Erythroblast (primary cell): Measurements from ENCODE around the gene FKBP6.
"Not testable (repeated sequence)": the region's sequence is repeated elsewhere in the genome, so short reads cannot be mapped to it uniquely, and the experiment has no call there.

Source experiments
- DNase-seq, 2 experiments: peaks; one replicate each; lab custom pipeline; 2025; lab: John Stamatoyannopoulos, UW
- GATA1 ChIP-seq: IDR thresholded peaks from 2 replicates; pipeline ENCODE4 v1.6.1; 2011; ENCODE audit warnings: low read depth, mild to moderate bottlenecking, control low read depth, low read length, moderate library complexity
- POLR2A ChIP-seq: IDR thresholded peaks from 2 replicates; pipeline ENCODE4 v1.6.1; 2011; ENCODE audit warnings: mild to moderate bottlenecking, low read length

FKBP6 gene, protein sequence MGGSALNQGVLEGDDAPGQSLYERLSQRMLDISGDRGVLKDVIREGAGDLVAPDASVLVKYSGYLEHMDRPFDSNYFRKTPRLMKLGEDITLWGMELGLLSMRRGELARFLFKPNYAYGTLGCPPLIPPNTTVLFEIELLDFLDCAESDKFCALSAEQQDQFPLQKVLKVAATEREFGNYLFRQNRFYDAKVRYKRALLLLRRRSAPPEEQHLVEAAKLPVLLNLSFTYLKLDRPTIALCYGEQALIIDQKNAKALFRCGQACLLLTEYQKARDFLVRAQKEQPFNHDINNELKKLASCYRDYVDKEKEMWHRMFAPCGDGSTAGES

DNA sequence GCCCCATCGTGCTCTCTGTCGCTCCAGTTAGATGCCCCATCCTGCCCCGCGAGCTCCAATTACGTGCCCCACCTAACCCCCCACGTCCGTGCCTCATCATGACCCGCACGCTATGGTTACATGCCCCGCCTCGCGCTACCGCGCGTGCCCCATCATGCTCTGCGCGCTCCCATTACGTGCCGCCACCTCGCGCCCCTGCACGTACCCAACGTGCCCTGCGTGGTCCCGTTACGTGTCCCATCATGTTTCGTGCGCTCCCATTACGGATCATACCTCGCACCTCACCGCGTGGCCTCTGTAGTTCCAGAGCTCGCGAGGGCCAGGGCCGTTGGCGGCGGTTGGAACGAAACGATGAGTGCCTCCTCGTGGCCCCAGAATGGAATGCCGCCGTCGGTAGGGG lies at the start of gene FKBP6, which contains the start of gene TRIM50:
Gene FKBP6 (plus strand): TSS at position 240 of the 400 bp plus-strand sequence. CDS start 268 bp downstream, outside the sequence.
Gene TRIM50 (minus strand): TSS at position 161 of the 400 bp plus-strand sequence. CDS start 3,295 bp downstream, outside the sequence.
- DNase-seq, result not testable (repeated sequence)

DNA sequence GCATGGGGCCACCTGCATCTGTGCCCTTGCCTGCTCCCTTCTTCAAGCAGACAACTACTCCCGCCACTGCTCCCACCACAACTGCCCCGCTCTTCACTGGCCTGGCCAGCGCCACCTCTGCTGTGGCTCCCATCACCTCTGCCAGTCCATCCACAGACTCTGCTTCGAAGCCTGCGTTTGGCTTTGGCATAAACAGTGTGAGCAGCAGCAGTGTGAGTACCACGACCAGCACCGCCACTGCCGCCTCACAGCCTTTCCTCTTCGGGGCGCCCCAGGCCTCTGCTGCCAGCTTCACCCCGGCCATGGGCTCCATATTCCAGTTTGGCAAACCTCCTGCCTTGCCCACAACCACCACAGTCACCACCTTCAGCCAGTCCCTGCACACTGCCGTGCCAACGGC lies 30.7 kb upstream of the FKBP6 start:
- DNase-seq, result not testable (repeated sequence)

DNA sequence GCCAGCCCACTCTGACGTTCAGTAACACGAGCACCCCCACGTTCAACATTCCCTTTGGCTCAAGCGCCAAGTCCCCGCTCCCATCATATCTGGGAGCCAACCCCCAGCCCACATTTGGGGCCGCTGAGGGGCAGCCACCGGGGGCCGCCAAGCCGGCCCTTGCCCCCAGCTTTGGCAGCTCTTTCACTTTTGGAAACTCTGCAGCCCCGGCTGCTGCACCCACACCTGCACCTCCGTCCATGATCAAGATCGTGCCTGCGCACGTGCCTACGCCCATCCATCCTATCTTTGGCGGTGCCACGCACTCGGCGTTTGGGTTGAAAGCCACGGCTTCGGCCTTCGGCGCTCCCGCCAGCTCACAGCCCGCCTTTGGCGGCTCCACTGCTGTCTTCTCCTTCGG lies 30.3 kb upstream of the FKBP6 start:
- not testable (repeated sequence) for DNase-seq

DNA sequence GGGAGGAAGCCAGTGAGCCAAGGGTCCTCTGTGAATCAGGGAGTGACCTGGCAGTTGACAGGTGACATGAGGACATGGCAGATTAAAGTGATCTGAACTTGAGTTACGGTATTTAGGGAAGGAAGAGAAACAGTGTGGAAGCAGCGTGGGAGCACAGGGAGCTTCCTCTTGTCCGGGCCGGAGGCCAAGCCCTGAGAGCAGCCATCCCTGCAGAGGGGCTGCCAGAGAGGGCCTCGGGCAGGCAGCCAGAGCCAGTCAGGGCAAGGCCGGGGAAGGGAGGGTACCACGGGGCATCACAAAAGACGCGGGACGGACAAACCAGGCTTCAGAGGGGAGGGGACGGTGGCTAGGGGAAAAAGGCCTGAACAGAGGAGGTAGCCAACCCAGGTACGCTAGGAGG lies 28.1 kb upstream of the FKBP6 start:
- DNase-seq, result not testable (repeated sequence)

DNA sequence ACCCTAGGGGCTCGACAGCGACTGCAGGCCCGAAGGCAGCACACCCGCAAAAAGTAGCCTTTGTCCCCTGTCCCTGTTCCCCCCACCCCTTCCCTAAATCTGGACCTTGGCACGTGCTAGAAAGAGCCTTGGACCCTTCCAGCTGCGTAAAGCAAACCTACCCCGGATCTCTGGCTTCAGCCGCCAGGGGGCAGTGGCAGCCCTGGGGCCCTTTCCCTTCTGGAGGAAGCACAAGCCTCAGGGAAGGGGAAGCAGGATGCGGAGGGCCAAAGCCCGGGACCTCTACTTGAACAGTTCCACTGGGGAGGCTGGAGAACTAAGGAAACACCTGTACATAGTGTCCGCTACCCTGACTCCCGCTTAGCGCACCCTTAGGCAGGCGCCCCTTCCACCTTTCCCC lies 26.9 kb upstream of the FKBP6 start:
- not testable (repeated sequence) for DNase-seq

DNA sequence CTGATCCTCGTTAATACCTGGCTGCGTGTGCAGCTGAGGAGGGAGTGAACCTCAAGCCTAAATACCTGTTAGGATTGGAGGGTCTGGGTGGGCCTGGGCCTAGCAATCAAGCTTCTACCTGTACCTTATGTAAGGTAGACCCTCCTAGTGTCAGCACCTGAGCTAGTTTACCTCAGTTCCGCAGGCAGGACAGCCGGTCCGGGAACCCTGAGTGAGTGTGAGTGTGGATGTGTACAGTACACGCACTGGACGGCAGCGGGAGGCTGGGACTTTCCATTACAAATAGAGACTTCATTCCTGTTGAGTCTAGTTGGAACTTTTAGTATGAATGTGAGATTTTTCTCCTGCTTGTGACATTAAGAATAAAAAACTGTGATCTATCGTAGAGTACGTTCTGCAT lies 25.1 kb upstream of the FKBP6 start:
- DNase-seq, result not testable (repeated sequence)

DNA sequence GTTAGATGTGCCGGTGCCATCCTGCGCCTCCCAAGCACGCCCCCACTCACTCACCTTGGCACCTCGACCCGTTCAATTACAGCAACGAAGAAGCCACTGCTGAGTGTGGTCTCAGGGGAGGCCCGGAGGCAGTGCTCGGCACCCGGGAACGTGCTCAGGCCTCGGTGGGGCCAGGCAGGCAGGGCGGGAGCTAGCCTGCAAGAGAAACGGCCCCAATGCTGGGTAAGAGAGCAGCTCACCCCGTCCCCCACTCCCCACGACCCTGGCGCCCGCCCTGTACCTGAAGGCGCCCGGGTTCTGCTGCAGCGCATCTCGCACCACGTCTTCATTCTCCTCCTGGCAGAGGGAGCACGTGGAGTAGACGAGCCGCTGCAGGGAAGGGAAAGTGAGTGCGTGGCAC lies 24.4 kb upstream of the FKBP6 start:
- DNase-seq, result no peak
- no peak for TF ChIP-seq POLR2A
- TF ChIP-seq GATA1, result no peak

DNA sequence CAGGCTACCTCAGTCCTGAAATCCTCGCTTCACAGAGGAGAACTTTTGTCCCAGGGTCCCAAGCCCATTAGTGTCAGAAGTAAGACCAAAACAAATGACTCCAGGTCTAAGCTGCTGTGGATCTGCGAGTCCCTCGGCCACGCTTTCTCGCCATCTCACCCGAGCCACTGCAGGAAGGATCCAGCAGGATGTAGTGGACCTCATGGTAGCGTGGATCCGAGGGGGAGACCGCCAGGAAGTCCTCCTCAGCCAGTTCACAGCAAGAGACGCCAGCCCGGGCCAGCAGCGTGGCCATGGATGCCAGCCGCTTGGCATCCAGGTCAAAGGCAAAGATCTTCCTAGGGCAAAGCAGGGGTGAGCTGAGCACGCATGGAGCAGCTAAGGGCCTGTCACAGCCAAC lies 23.9 kb upstream of the FKBP6 start:
- TF ChIP-seq POLR2A, result no peak
- TF ChIP-seq GATA1, result no peak

DNA sequence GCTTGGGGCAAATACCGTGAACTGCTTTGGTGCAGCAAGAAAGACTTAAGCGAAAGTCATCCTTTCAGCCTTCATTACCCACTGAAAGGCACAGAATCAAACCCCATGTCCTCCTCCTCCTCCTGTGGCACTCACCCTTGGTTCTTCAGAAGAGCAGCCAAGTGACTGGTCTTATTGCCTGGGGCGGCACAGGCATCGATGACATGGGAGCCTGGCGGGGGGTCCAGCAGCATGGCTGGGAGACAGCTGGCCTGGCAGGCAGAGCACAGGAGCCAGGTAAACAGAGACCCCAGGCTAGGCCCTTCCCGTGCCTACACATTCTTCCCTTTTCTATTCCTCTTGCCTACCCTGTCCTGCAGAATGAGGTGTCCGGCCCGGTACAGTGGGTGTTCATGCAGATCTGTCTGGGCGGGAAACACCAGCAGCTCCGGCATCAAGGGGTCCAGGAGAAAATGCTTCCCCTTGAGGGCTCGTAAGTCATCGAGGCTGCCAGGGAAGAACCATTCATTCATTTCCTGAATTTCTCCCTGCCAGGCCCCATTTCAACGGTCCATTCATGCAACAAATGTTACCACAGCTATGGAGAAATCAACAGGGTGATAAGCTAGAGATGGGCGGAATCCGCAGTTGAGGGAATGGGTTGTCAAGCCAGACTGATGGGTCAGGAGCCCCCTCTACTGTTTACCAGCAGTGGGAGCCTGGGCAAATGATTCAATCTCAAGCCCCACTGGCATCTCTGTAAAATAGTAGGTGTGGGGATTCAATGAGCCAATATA lies 23.2 kb upstream of the FKBP6 start:
- not testable (repeated sequence) for DNase-seq

More for the DNA sequence above, 23.9 kb upstream of the FKBP6 start:
- DNase-seq, result no peak

DNA sequence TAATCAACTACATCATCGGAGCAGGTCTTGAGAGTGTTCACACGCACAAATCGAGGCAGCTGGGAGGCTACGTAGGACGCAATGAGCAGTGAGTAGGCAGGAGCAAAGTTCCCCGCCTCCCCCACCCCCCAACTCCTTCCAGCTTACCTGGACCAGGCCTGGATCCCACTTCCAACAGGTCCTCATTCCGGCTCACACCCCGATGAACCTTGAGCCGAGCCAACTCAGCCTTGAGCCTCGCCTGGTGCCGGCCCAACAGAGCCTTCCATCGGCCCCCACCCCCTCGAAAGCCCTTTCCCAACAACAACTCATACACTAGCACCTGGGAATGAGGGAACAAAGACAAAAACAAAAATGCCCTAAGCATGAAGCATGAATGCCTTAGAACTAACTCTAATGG lies 20.5 kb upstream of the FKBP6 start:
- no peak for DNase-seq
- TF ChIP-seq GATA1, result no peak
- TF ChIP-seq POLR2A, result no peak

DNA sequence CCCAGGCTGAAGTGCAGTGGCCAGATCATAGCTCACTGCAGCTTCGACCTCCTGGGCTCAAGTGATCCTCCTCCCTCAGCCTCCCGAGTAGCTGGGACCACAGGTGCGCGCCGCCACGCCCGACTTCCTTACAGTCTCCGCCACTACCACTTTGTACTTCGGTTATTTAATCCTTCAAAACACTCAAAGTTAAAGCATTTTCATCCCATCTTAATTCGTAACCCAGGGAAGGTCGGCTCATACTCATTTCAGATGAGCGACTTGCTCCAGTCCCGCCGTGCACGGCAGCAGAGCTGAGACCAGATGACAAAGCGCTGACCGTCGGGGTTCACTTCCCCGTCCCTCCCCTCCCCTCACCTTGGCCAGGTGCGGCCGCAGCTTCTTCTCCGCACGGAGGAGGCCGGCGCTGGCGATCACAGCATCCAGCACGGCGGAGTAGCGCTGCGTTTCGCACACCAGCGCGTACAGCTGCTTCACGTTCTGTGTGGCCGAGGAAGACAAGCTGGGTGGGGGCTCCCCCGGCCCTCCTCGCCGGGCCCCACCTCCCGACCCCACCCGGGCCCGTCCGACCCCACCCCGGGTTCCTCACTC lies 19.8 kb upstream of the FKBP6 start:
- DNase-seq, result no peak
- TF ChIP-seq POLR2A (no peak), GATA1 (no peak)

DNA sequence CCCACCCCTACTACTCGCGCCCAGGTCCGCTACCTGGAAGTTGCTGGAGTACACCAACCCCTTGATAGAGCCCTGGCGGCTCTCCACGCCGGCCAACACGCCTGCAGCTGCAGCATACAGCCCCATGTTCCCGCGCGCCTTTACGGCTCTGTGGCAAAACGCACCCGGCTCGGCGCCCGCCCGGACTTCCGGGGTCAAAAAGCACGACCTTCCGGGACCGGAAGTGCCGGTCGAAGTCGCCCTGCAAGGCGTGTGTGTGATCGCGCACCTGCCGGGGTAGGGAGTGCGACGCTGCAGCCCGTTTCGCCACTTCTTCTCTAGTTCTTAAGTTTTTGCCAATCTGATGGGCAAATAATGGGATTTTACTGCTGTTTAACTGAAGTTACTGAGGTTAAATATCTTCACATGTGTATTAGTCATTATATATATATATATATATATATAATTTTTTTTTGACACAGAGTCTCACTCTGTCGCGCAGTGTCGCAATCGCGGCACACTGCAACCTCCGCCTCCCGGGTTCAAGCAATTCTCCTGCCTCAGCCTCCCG lies 19.2 kb upstream of the FKBP6 start, which contains the start of gene NSUN5:
Gene NSUN5 (minus strand): TSS at position 162 of the 550 bp plus-strand sequence. CDS start 36 bp downstream, at position 126.
- DNase-seq, result peak; percentile 91 to 94
- peak; percentile 59 for TF ChIP-seq POLR2A
- no peak for TF ChIP-seq GATA1

DNA sequence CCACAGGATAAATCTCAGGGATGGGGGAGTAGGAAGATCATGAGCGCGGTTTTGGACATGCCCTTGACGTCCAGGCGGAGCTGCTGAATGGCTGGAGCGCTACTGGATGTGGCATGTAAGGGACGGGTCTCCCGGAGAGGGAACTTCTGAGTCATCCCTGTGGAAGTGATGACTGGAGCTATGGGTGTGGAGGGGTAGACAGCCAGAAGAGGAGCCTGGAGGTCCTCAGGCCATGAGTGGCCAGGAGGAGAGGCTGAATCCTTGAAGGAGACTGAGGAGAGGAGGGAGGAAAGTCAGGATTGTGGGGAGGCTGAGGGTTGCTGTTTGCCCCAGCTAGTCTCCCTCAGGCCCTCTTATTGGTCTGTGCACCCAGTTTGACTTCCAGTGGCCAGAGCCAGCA lies 16.5 kb upstream of the FKBP6 start:
- DNase-seq, result not testable (repeated sequence)

DNA sequence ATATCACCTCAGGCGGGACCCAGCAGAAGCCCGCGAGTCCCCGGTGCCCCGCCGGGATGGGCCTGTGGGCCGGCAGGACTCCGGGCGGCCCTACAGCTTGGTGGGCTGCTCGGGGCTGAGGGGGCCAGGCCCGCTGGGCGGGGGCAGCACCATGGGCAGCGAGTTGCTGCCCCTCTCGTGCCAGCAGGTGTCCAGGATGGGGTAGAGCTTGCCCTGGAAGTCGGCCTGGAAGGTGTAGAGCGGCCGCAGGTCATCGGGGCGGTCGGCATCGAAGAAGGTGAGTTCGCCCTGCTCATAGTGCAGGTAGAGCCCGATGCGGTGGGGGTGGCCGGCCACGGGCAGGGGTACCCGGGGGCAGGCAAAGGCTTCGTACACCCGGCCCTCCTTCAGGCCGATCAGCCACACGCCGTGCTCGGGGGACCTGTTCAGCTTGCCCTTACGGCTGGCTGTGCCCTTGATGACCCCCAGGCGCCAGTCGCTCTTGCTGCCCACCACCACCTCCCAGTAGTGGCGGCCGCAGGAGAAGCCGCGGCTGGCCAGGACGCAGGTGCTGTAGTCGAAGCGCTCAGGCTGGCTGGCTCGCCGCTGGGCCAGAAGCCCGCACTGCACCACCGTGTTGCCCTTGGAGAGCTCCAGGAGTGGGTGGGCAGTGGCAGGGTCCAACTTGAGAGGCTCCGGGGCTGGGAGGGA lies 15.0 kb upstream of the FKBP6 start:
- DNase-seq, result no peak
- no peak for TF ChIP-seq GATA1
- no peak for TF ChIP-seq POLR2A

DNA sequence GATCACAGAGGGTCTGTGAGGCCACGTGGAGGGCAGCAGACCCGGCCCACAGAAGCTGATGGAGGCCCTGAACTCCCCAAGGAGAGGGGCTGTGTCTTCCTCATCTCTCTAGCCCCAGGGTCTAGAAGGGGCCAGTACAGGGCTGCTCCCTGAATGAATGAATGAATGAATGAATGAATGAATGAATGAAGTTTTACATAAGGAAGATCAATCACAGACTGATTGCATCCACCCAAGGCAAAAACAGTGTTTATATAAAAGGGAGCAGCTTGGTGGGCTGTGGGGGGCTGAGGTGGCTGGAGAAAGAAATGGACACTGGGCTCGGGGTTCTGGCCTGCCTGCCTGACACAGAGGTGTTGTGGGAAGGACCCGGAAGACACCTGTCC lies 14.4 kb upstream of the FKBP6 start:
- no peak for TF ChIP-seq POLR2A
- TF ChIP-seq GATA1, result no peak
- no peak for DNase-seq
